Neural cell (in vitro differentiated cells): Measurements from ENCODE around the gene GPALPP1. TPM values are rescaled to one million over a fixed set of nuclear protein-coding genes. Genes with fewer than 3 reads are reported as not detected.
A peak's percentile ranks its signal among the peaks of the same experiment; 100 is the strongest.
"Not testable (repeated sequence)": the region's sequence is repeated elsewhere in the genome, so short reads cannot be mapped to it uniquely, and the experiment has no call there.

ENCODE experiments used
- H2AFZ ChIP-seq: fragments of 200-600, 300-800 bp; sonication (generic), shearing (Covaris generic); 2 replicates; pipeline ENCODE4 v1.6.0; 2014; ENCODE audit warnings: low read depth, mild to moderate bottlenecking, antibody characterized with exemption, low read length, moderate library complexity
- H3F3A ChIP-seq: fragments of 200-600 bp; shearing (Covaris generic); 2 replicates; pipeline ENCODE4 v1.6.1; 2016; ENCODE audit warnings: mild to moderate bottlenecking, moderate library complexity, mixed read lengths, antibody characterized with exemption, low read length; ENCODE audit not compliant: insufficient read depth, poor library complexity, severe bottlenecking
- H3K27ac ChIP-seq: fragments of 200-600, 300-800 bp; sonication (generic), shearing (Covaris generic); 2 replicates; pipeline ENCODE4 v1.5.1; 2014; ENCODE audit warnings: mild to moderate bottlenecking, low read length, moderate library complexity
- H3K27me3 ChIP-seq: fragments of 300-800, 200-600 bp; sonication (generic), shearing (Covaris generic); 2 replicates; pipeline ENCODE4 v1.6.0; 2014; ENCODE audit warnings: mild to moderate bottlenecking, low read depth, low read length, moderate library complexity; ENCODE audit not compliant: insufficient read depth
- H3K36me3 ChIP-seq: fragments of 300-800, 200-600 bp; sonication (generic), shearing (Covaris generic); 2 replicates; pipeline ENCODE4 v1.5.1; 2014; ENCODE audit warnings: mild to moderate bottlenecking, antibody characterized with exemption, low read length, moderate library complexity; ENCODE audit not compliant: insufficient read depth
- H3K4me2 ChIP-seq: fragments of 300-800, 200-600 bp; sonication (generic), shearing (Covaris generic); 2 replicates; pipeline ENCODE4 v1.6.0; 2014; ENCODE audit warnings: mild to moderate bottlenecking, low read length
- H3K4me3 ChIP-seq: fragments of 300-800, 200-600 bp; sonication (generic), shearing (Covaris generic); 2 replicates; pipeline ENCODE4 v1.5.1; 2014; ENCODE audit warnings: mild to moderate bottlenecking, low read length, moderate library complexity
- H3K79me2 ChIP-seq: fragments of 200-600 bp; shearing (Covaris generic); replicated peaks from 2 replicates; pipeline ENCODE4 v1.6.0; 2014; ENCODE audit warnings: mild to moderate bottlenecking, low read length, moderate library complexity; ENCODE audit not compliant: insufficient read depth
- H3K9ac ChIP-seq: fragments of 300-800, 200-600 bp; sonication (generic), shearing (Covaris generic); 2 replicates; pipeline ENCODE4 v1.6.1; 2016; ENCODE audit warnings: mild to moderate bottlenecking, low read length, mixed read lengths
- H3K9me2 ChIP-seq: fragments of 200-600 bp; shearing (Covaris generic); 2 replicates; pipeline ENCODE4 v1.6.1; 2016; ENCODE audit warnings: mild to moderate bottlenecking, low read length, mixed read lengths; ENCODE audit not compliant: insufficient read depth
- H3K9me3 ChIP-seq: fragments of 200-600, 300-800 bp; sonication (generic), shearing (Covaris generic); 2 replicates; pipeline ENCODE4 v1.6.1; 2016; ENCODE audit warnings: mild to moderate bottlenecking, mixed run types, low read length, moderate library complexity, mixed read lengths
- H4K20me1 ChIP-seq: fragments of 200-600 bp; shearing (Covaris generic); 2 replicates; pipeline ENCODE4 v1.6.1; 2016; ENCODE audit warnings: mild to moderate bottlenecking, mixed run types; ENCODE audit not compliant: insufficient read depth
- CTCF ChIP-seq: fragments of 450-650 bp; IDR thresholded peaks from 2 replicates; pipeline ENCODE4 v1.5.1; 2014; ENCODE audit warnings: antibody characterized with exemption, mild to moderate bottlenecking, moderate library complexity; ENCODE audit not compliant: poor library complexity, severe bottlenecking
- EP300 ChIP-seq: fragments of 450-650 bp; conservative IDR thresholded peaks from 2 replicates; pipeline ENCODE4 v1.6.1; 2014; ENCODE audit warnings: antibody characterized with exemption, mild to moderate bottlenecking, moderate library complexity; ENCODE audit not compliant: poor library complexity, severe bottlenecking
- EZH2 ChIP-seq: fragments of 200-600, 300-800 bp; shearing (Covaris generic), sonication (generic); IDR thresholded peaks from 2 replicates; pipeline ENCODE4 v1.6.1; 2014; ENCODE audit warnings: antibody characterized with exemption, low read length, borderline replicate concordance, mild to moderate bottlenecking; ENCODE audit not compliant: insufficient read depth, poor library complexity, severe bottlenecking
- MXI1 ChIP-seq: fragments of 450-650 bp; conservative IDR thresholded peaks from 2 replicates; pipeline ENCODE4 v1.6.1; 2014; ENCODE audit warnings: antibody characterized with exemption, mild to moderate bottlenecking; ENCODE audit not compliant: poor library complexity, severe bottlenecking
- POLR2AphosphoS5 ChIP-seq: IDR thresholded peaks from 2 replicates; pipeline ENCODE4 v1.6.1; 2012
- RAD21 ChIP-seq: fragments of 450-650 bp; conservative IDR thresholded peaks from 2 replicates; pipeline ENCODE4 v1.6.1; 2014; ENCODE audit warnings: antibody characterized with exemption, mild to moderate bottlenecking, moderate library complexity
- REST ChIP-seq: IDR thresholded peaks from 2 replicates; pipeline ENCODE4 v1.6.1; 2012; ENCODE audit warnings: borderline replicate concordance
- SMC3 ChIP-seq: fragments of 450-650 bp; conservative IDR thresholded peaks from 2 replicates; pipeline ENCODE4 v1.6.1; 2014; ENCODE audit warnings: antibody characterized with exemption, mild to moderate bottlenecking, moderate library complexity; ENCODE audit not compliant: poor library complexity
- TAF1 ChIP-seq: IDR thresholded peaks from 2 replicates; pipeline ENCODE4 v1.6.1; 2012; ENCODE audit warnings: low read depth
- polyA minus RNA-seq: library from RNA; depleted of rRNA, polyadenylated mRNA; stranded (reverse); fragments of >200 nt; gene quantifications from 2 replicates; pipeline ENCODE4 v1.2.3, GENCODE V29; 2014
- polyA plus RNA-seq: library from polyadenylated mRNA; depleted of rRNA; stranded (reverse); fragments of >200 nt; gene quantifications from 2 replicates; pipeline ENCODE4 v1.2.3, GENCODE V29; 2014

GPALPP1 gene
- polyA plus RNA-seq (41.8 and 49.7 TPM in 2 replicates), polyA minus RNA-seq (55.0 and 71.1 TPM in 2 replicates)

GRCh38 chr13:44989071-44989889, at the start of gene GPALPP1, which contains the start of gene NUFIP1:
TSS of gene GPALPP1 (plus strand) at chr13:44989538. CDS start at chr13:44989655, 117 bp downstream.
TSS of gene NUFIP1 (minus strand) at chr13:44989471. CDS start at chr13:44989436, 35 bp downstream.
- peaks cover 54% of the 10 kb centered on the region for H3K79me2 ChIP-seq
- peak within 1 kb of the TSS; percentile 91 for H3K27ac ChIP-seq
- peak within 1 kb of the TSS; percentile 98 for H3K4me2 ChIP-seq
- H3K27me3 ChIP-seq, result no peaks in the 10 kb centered on the region
- H4K20me1 ChIP-seq, result no peaks in the 10 kb centered on the region
- H3K9me2 ChIP-seq, result no peaks in the 10 kb centered on the region
- peak within 1 kb of the TSS; percentile 94 for H3K9ac ChIP-seq
- H3K36me3 ChIP-seq, result no peaks in the 10 kb centered on the region
- peak within 1 kb of the TSS; percentile 100 for H3K4me3 ChIP-seq
- H3K9me3 ChIP-seq, result no peaks in the 10 kb centered on the region
- peak; percentile 63 for TF ChIP-seq TAF1
- no peak for TF ChIP-seq REST
- TF ChIP-seq RAD21, result peak; percentile 16
- TF ChIP-seq MXI1, result peak; percentile 99
- peak; percentile 91 for TF ChIP-seq POLR2AphosphoS5
- no peak for TF ChIP-seq EZH2
- TF ChIP-seq EP300, result peak; percentile 62
- TF ChIP-seq CTCF, result peak; percentile 48
- no peak for TF ChIP-seq SMC3
- H3F3A ChIP-seq, result no peaks in the 10 kb centered on the region
- peak within 1 kb of the TSS; percentile 97 for H2AFZ ChIP-seq

- not testable (repeated sequence) for H3K4me2 ChIP-seq, H3K79me2 ChIP-seq, H3K9me2 ChIP-seq, H4K20me1 ChIP-seq, H3K27me3 ChIP-seq, H3K4me3 ChIP-seq, H3K36me3 ChIP-seq, H2AFZ ChIP-seq, H3F3A ChIP-seq, H3K9ac ChIP-seq, H3K27ac ChIP-seq, H3K9me3 ChIP-seq
These were observed 45.9 kb upstream of the GPALPP1 start for GRCh38 chr13:44943411-44943810.
